HepG2 (cell line): ENCODE measurements around the gene TMEM258. TPM values are rescaled to one million over a fixed set of nuclear protein-coding genes. Genes with fewer than 3 reads are reported as not detected.

ENCODE experiments used
- AKAP8 ChIP-seq: sonication (generic); formaldehyde crosslinking; IDR thresholded peaks from 2 replicates; pipeline ENCODE4 v1.5.1; 2020; ENCODE audit warnings: mild to moderate bottlenecking, missing genetic modification reagents
- ARID2 ChIP-seq: sonication (generic); formaldehyde crosslinking; IDR thresholded peaks from 2 replicates; pipeline ENCODE4 v1.8.1; 2022; ENCODE audit warnings: mild to moderate bottlenecking, missing genetic modification reagents, borderline replicate concordance
- CC2D1A ChIP-seq: sonication (generic); formaldehyde crosslinking; IDR thresholded peaks from 2 replicates; pipeline ENCODE4 v1.8.1; 2023; ENCODE audit warnings: mild to moderate bottlenecking, missing genetic modification reagents
- ELF3 ChIP-seq: IDR thresholded peaks from 2 replicates; pipeline ENCODE4 v1.6.1; 2016; ENCODE audit warnings: missing genetic modification reagents, missing compliant biosample characterization
- FOSL2 ChIP-seq: sonication (generic); formaldehyde crosslinking; IDR thresholded peaks from 2 replicates; pipeline ENCODE4 v1.4.0; 2020; ENCODE audit warnings: missing genetic modification reagents
- HMGA1 ChIP-seq: sonication (generic); formaldehyde crosslinking; conservative IDR thresholded peaks from 2 replicates; pipeline ENCODE4 v1.4.0; 2020; ENCODE audit warnings: missing genetic modification reagents
- HNF4G ChIP-seq, 2 experiments: sonication (generic) in 1 of 2; formaldehyde crosslinking in 1 of 2; IDR thresholded peaks; 2 replicates each; pipeline versions ENCODE4 v1.4.0 to v1.6.1; 2011 to 2020; ENCODE audit warnings: borderline replicate concordance in 2 of 2, low read depth in 2 of 2, mild to moderate bottlenecking in 2 of 2, low read length in 1 of 2, missing genetic modification reagents in 1 of 2, moderate library complexity in 1 of 2
- IRX3 ChIP-seq: sonication (generic); formaldehyde crosslinking; IDR thresholded peaks from 2 replicates; pipeline ENCODE4 v1.8.1; 2023; ENCODE audit warnings: mild to moderate bottlenecking, low read depth, missing genetic modification reagents, borderline replicate concordance
- KDM1A ChIP-seq: IDR thresholded peaks from 2 replicates; pipeline ENCODE4 v1.6.1; 2016; ENCODE audit warnings: missing compliant biosample characterization
- LCORL ChIP-seq, 2 experiments: fragments of 450-650 bp in 1 of 2; sonication (generic) in 1 of 2; formaldehyde crosslinking in 1 of 2; IDR thresholded peaks; 2 replicates each; pipeline versions ENCODE4 v1.5.0 to v1.6.1; 2017 to 2020; ENCODE audit warnings: antibody characterized with exemption in 1 of 2, missing genetic modification reagents in 1 of 2
- NCOA1 ChIP-seq: sonication (generic); formaldehyde crosslinking; IDR thresholded peaks from 2 replicates; pipeline ENCODE4 v1.9.0; 2021; ENCODE audit warnings: missing genetic modification reagents
- NR1H2 ChIP-seq: sonication (generic); formaldehyde crosslinking; IDR thresholded peaks from 2 replicates; pipeline ENCODE4 v1.8.1; 2022; ENCODE audit warnings: low read depth, missing genetic modification reagents, borderline replicate concordance
- RBM22 ChIP-seq: fragments of 200-400 bp; formaldehyde crosslinking; optimal IDR thresholded peaks from 2 replicates; pipeline ENCODE3; 2017; ENCODE audit warnings: mild to moderate bottlenecking, low read length, moderate library complexity
- RORA ChIP-seq: sonication (generic); formaldehyde crosslinking; IDR thresholded peaks from 2 replicates; pipeline ENCODE4 v1.5.0; 2020; ENCODE audit warnings: mild to moderate bottlenecking, missing genetic modification reagents, moderate library complexity
- SP1 ChIP-seq, 2 experiments: fragments of 450-650 bp in 1 of 2; sonication (generic) in 1 of 2; formaldehyde crosslinking in 1 of 2; IDR thresholded peaks; 2 replicates each; pipeline versions ENCODE4 v1.4.0 to v1.6.1; 2016 to 2020; ENCODE audit warnings: missing genetic modification reagents in 1 of 2
- STAG1 ChIP-seq: sonication (generic); formaldehyde crosslinking; IDR thresholded peaks from 2 replicates; pipeline ENCODE4 v1.4.0; 2020; ENCODE audit warnings: missing genetic modification reagents
- ZBTB1 ChIP-seq: sonication (generic); formaldehyde crosslinking; IDR thresholded peaks from 2 replicates; pipeline ENCODE4 v1.4.0; 2020; ENCODE audit warnings: missing genetic modification reagents, borderline replicate concordance
- ZFP37 ChIP-seq: sonication (generic); formaldehyde crosslinking; IDR thresholded peaks from 2 replicates; pipeline ENCODE4 v1.4.0; 2020; ENCODE audit warnings: missing genetic modification reagents, borderline replicate concordance
- ZNF367 ChIP-seq: sonication (generic); formaldehyde crosslinking; IDR thresholded peaks from 2 replicates; pipeline ENCODE4 v1.4.0; 2020; ENCODE audit warnings: missing genetic modification reagents, borderline replicate concordance
- ZNF501 ChIP-seq: sonication (generic); formaldehyde crosslinking; IDR thresholded peaks from 2 replicates; pipeline ENCODE4 v1.5.1; 2020; ENCODE audit warnings: mild to moderate bottlenecking, moderate library complexity, missing genetic modification reagents
- ZNF652 ChIP-seq: IDR thresholded peaks from 2 replicates; pipeline ENCODE4 v1.6.1; 2016; ENCODE audit warnings: low read depth, borderline replicate concordance
- ZNF660 ChIP-seq: sonication (generic); formaldehyde crosslinking; IDR thresholded peaks from 2 replicates; pipeline ENCODE4 v1.5.1; 2020; ENCODE audit warnings: mild to moderate bottlenecking, low read depth, missing genetic modification reagents, borderline replicate concordance
- ZNF703 ChIP-seq: sonication (generic); formaldehyde crosslinking; IDR thresholded peaks from 2 replicates; pipeline ENCODE4 v1.5.1; 2020; ENCODE audit warnings: missing genetic modification reagents, mild to moderate bottlenecking, moderate library complexity, borderline replicate concordance
- ZNF776 ChIP-seq: sonication (generic); formaldehyde crosslinking; IDR thresholded peaks from 2 replicates; pipeline ENCODE4 v1.4.0; 2020; ENCODE audit warnings: mild to moderate bottlenecking, missing genetic modification reagents
- polyA plus RNA-seq, 8 experiments: library from polyadenylated mRNA; depleted of rRNA in 3 of 8; stranded (reverse) in 7 of 8; unstranded in 1 of 8; fragments of >200 nt; fragmentation: Illumina TruSeq in 4 of 8; extraction: Trizol in 4 of 8; gene quantifications; 2 replicates each; pipeline versions ENCODE4 v1.2.1 to v1.2.3, GENCODE V29; 2011 to 2016; ENCODE audit warnings: low read depth in 4 of 8, missing spikeins in 1 of 8, mixed read lengths in 1 of 8; ENCODE audit not compliant: insufficient read depth in 1 of 8
- total RNA-seq, 5 experiments: library from RNA; depleted of rRNA; stranded (reverse); fragments of >200 nt; fragmentation: Illumina TruSeq; extraction: Trizol; gene quantifications; 2 replicates each; pipeline ENCODE4 v1.2.3, GENCODE V29; 2016; ENCODE audit warnings: low read depth in 1 of 5
- TF ChIP-seq, protein P1 (sequence below): IDR thresholded peaks from 2 replicates; pipeline ENCODE4 v1.6.1; 2016; ENCODE audit warnings: low read depth, control low read depth
- TF ChIP-seq, protein P2 (sequence below): sonication (generic); formaldehyde crosslinking; IDR thresholded peaks from 2 replicates; pipeline ENCODE4 v1.4.0; 2020; ENCODE audit warnings: missing genetic modification reagents

The TMEM258 gene
- total and polyA plus RNA-seq, 2 of the 13 experiments (the other 11 are each of a cell fraction or from before 2014, with no cell fraction given), result 175 to 424 TPM

DNA sequence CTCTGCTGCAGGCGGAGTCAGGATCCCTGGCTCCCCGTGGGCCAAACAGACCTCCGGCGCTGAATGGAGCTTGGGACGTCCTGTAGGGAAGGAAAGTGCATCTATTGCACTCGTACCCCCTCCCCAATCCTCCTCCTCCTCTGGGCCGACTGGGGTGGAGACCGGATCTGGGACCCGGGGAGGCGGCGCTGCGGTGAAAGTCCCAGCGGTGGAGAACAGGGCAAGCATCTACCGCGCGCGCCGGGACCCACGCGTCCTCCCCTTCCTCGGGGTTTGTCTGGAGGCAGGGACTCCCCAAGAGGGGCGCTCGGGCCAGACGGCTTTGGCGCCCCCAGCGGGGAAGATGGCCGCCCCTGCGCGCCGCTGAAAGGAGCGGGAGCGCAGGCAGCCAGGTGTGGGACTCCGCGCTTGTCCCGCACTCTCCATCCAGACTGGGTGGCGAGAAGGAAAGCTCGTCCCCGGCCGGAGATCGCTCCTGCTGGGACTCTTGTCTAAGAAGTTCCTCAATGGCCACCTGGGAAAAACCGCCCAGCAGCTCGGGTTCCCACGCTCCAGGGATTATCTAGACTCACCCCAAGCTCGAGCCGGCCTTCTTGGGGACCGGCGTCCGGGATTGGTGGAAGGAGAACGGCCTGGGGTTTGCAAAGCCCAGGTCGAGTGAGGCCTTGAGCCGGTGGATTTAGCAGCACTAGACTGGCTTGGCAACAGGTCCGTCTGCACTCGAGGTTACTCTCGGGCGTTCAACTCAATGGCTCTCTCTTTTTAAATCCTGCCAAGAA, 36.4 kb upstream of the TMEM258 start (continued):
- TF ChIP-seq, protein P1, sequence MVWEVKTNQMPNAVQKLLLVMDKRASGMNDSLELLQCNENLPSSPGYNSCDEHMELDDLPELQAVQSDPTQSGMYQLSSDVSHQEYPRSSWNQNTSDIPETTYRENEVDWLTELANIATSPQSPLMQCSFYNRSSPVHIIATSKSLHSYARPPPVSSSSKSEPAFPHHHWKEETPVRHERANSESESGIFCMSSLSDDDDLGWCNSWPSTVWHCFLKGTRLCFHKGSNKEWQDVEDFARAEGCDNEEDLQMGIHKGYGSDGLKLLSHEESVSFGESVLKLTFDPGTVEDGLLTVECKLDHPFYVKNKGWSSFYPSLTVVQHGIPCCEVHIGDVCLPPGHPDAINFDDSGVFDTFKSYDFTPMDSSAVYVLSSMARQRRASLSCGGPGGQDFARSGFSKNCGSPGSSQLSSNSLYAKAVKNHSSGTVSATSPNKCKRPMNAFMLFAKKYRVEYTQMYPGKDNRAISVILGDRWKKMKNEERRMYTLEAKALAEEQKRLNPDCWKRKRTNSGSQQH, result no peak
- no peak for TF ChIP-seq ZBTB1
- TF ChIP-seq HMGA1 (CRISPR knock-in tag), result no peak
- no peak for TF ChIP-seq LCORL (IDR thresholded peaks at IDR 0.05)
- peak; percentile 47; the same call in 1 of the 2 replicates for TF ChIP-seq LCORL (CRISPR knock-in tag; IDR thresholded peaks at IDR 0.05)
- TF ChIP-seq ZNF652 (CRISPR knock-in tag), result no peak
- TF ChIP-seq NCOA1 (CRISPR knock-in tag), result no peak
- TF ChIP-seq ELF3 (CRISPR knock-in tag), result 0 out of 2 replicates have a peak, but pooled peaks have one; percentile 6
- TF ChIP-seq ZNF660, result no peak
- no peak for TF ChIP-seq ZNF776 (CRISPR knock-in tag)
- TF ChIP-seq ZNF367, result no peak
- 0 out of 2 replicates have a peak, but pooled peaks have one; percentile 42 for TF ChIP-seq IRX3 (CRISPR knock-in tag)
- no peak for TF ChIP-seq ZNF501 (CRISPR knock-in tag)
- no peak for TF ChIP-seq RORA (CRISPR knock-in tag)
- TF ChIP-seq STAG1, result no peak; the same call in 1 of the 2 replicates
- no peak for TF ChIP-seq AKAP8 (CRISPR knock-in tag)
- no peak for TF ChIP-seq CC2D1A
- TF ChIP-seq, protein P2, sequence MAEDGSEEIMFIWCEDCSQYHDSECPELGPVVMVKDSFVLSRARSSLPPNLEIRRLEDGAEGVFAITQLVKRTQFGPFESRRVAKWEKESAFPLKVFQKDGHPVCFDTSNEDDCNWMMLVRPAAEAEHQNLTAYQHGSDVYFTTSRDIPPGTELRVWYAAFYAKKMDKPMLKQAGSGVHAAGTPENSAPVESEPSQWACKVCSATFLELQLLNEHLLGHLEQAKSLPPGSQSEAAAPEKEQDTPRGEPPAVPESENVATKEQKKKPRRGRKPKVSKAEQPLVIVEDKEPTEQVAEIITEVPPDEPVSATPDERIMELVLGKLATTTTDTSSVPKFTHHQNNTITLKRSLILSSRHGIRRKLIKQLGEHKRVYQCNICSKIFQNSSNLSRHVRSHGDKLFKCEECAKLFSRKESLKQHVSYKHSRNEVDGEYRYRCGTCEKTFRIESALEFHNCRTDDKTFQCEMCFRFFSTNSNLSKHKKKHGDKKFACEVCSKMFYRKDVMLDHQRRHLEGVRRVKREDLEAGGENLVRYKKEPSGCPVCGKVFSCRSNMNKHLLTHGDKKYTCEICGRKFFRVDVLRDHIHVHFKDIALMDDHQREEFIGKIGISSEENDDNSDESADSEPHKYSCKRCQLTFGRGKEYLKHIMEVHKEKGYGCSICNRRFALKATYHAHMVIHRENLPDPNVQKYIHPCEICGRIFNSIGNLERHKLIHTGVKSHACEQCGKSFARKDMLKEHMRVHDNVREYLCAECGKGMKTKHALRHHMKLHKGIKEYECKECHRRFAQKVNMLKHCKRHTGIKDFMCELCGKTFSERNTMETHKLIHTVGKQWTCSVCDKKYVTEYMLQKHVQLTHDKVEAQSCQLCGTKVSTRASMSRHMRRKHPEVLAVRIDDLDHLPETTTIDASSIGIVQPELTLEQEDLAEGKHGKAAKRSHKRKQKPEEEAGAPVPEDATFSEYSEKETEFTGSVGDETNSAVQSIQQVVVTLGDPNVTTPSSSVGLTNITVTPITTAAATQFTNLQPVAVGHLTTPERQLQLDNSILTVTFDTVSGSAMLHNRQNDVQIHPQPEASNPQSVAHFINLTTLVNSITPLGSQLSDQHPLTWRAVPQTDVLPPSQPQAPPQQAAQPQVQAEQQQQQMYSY, result no peak
- TF ChIP-seq KDM1A (CRISPR knock-in tag), result no peak
- TF ChIP-seq NR1H2 (CRISPR knock-in tag), result no peak
- TF ChIP-seq FOSL2, result no peak
- TF ChIP-seq HNF4G (IDR thresholded peaks at IDR 0.05; ENCODE audit: borderline replicate concordance, low read depth, low read length), result no peak
- 0 out of 2 replicates have a peak, but pooled peaks have one; percentile 5 for TF ChIP-seq HNF4G (CRISPR knock-in tag; IDR thresholded peaks at IDR 0.05; ENCODE audit: borderline replicate concordance, low read depth)
- no peak for TF ChIP-seq ZNF703 (CRISPR knock-in tag)
- no peak for TF ChIP-seq RBM22
- no peak for TF ChIP-seq SP1 (IDR thresholded peaks at IDR 0.05)
- 0 out of 2 replicates have a peak, but pooled peaks have one; percentile 4 for TF ChIP-seq SP1 (CRISPR knock-in tag; IDR thresholded peaks at IDR 0.05)
- TF ChIP-seq ARID2 (CRISPR knock-in tag), result no peak
- no peak for TF ChIP-seq ZFP37 (CRISPR knock-in tag)
